Vagina (tissue), 2 donors: ENCODE measurements around the gene OS9.

Experiments
- POLR2AphosphoS5 ChIP-seq, 2 donors: sonication (generic); formaldehyde crosslinking; IDR thresholded peaks; one replicate each; pipeline ENCODE4 v1.9.0; 2017; ENCODE audit warnings: antibody characterized with exemption in 2 of 2, mild to moderate bottlenecking in 2 of 2, low read depth in 1 of 2; ENCODE audit not compliant: insufficient read depth in 1 of 2
- TF ChIP-seq, protein P1 (sequence below), 3 experiments: fragments of 450-650 bp in 2 of 3; fragments of 200-600 bp in 1 of 3; sonication (generic) in 1 of 3; IDR thresholded peaks; one replicate each; pipeline ENCODE4 v1.5.1; 2017 to 2019; ENCODE audit warnings: antibody characterized with exemption in 3 of 3, mild to moderate bottlenecking in 2 of 3, moderate library complexity in 2 of 3

DNA sequence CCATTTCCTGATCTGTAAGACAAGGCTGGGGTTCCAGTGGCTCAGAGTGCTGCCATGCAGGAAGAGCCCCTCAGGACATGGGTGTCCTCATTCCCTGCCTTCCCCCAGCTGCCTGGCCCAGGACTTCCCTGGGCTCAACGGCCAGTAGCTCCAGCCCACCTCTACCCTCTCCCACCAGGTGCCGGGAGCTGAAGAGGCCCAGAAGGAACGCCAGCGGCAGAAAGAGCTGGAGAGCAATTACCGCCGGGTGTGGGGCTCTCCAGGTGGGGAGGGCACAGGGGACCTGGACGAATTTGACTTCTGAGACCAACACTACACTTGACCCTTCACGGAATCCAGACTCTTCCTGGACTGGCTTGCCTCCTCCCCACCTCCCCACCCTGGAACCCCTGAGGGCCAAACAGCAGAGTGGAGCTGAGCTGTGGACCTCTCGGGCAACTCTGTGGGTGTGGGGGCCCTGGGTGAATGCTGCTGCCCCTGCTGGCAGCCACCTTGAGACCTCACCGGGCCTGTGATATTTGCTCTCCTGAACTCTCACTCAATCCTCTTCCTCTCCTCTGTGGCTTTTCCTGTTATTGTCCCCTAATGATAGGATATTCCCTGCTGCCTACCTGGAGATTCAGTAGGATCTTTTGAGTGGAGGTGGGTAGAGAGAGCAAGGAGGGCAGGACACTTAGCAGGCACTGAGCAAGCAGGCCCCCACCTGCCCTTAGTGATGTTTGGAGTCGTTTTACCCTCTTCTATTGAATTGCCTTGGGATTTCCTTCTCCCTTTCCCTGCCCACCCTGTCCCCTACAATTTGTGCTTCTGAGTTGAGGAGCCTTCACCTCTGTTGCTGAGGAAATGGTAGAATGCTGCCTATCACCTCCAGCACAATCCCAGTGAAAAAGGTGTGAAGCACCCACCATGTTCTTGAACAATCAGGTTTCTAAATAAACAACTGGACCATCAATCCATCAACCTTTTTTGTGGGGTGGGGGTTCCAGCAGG, 27.0 kb downstream of the OS9 start:
- TF ChIP-seq, protein P1, sequence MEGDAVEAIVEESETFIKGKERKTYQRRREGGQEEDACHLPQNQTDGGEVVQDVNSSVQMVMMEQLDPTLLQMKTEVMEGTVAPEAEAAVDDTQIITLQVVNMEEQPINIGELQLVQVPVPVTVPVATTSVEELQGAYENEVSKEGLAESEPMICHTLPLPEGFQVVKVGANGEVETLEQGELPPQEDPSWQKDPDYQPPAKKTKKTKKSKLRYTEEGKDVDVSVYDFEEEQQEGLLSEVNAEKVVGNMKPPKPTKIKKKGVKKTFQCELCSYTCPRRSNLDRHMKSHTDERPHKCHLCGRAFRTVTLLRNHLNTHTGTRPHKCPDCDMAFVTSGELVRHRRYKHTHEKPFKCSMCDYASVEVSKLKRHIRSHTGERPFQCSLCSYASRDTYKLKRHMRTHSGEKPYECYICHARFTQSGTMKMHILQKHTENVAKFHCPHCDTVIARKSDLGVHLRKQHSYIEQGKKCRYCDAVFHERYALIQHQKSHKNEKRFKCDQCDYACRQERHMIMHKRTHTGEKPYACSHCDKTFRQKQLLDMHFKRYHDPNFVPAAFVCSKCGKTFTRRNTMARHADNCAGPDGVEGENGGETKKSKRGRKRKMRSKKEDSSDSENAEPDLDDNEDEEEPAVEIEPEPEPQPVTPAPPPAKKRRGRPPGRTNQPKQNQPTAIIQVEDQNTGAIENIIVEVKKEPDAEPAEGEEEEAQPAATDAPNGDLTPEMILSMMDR (IDR thresholded peaks at IDR 0.05) = no peak
- TF ChIP-seq POLR2AphosphoS5 (IDR thresholded peaks at IDR 0.05; ENCODE audit: insufficient read depth in 1 of 2, low read depth in 1 of 2) = no peak
